B cell (primary cell): ENCODE data around the gene ZNF28. TPM values are rescaled to one million over a fixed set of nuclear protein-coding genes. Genes with fewer than 3 reads are reported as not detected.
"Not testable (repeated sequence)": the region's sequence is repeated elsewhere in the genome, so short reads cannot be mapped to it uniquely, and the experiment has no call there.

ENCODE experiments used
- ATAC-seq: fragments of 200-7000 bp; cut with Tn5 transposase; one replicate; pipeline ENCODE4 v1.10.0; 2021; ENCODE audit warnings: low read depth, mild to moderate bottlenecking, moderate number of reproducible peaks, moderate library complexity
- CTCF ChIA-PET: fragments of 350-600 bp; sonication (Branson Sonifier 250); formaldehyde crosslinking; loops from one replicate; lab custom pipeline; 2021; ENCODE audit warnings: antibody characterized with exemption, inconsistent platforms; lab: Charles Lee
- POLR2A ChIA-PET: fragments of 350-600 bp; sonication (Branson Sonifier 250); formaldehyde crosslinking; loops from one replicate; lab custom pipeline; 2021; ENCODE audit warnings: antibody characterized with exemption; lab: Charles Lee
- DNase-seq: peaks from one replicate; pipeline ENCODE4 v3.0.0; 2013
- H2AFZ ChIP-seq: 2 replicates; pipeline ENCODE4 v1.6.1; 2012; ENCODE audit warnings: mild to moderate bottlenecking, low read depth, low read length; ENCODE audit not compliant: insufficient read depth, poor library complexity, severe bottlenecking
- H3K27ac ChIP-seq, 2 donors: 1 replicate in 1 of 2; 2 replicates in 1 of 2; pipeline ENCODE4 v1.5.1; 2012 to 2013; ENCODE audit warnings: low read length in 2 of 2, mild to moderate bottlenecking in 2 of 2, moderate library complexity in 1 of 2
- H3K27me3 ChIP-seq, 4 experiments: fragments of 200-600 bp in 1 of 4; sonication (generic) in 1 of 4; replicated peaks in 1 of 4; 1 replicate in 2 of 4; 2 replicates in 2 of 4; pipeline versions ENCODE4 v1.6.1 to v1.7.0; 2013 to 2016; ENCODE audit warnings: low read length in 3 of 4, mild to moderate bottlenecking in 2 of 4, mixed read lengths in 1 of 4, moderate library complexity in 1 of 4; ENCODE audit not compliant: insufficient read depth in 4 of 4, control insufficient read depth in 3 of 4; ENCODE audit errors: control extremely low read depth in 1 of 4
- H3K36me3 ChIP-seq, 2 experiments: replicated peaks in 1 of 2; 1 replicate in 1 of 2; 2 replicates in 1 of 2; pipeline versions ENCODE4 v1.6.1 to v1.7.1; 2013; ENCODE audit warnings: low read length in 1 of 2; ENCODE audit not compliant: insufficient read depth in 2 of 2, control insufficient read depth in 1 of 2; ENCODE audit errors: control extremely low read depth in 1 of 2, extremely low read depth in 1 of 2
- H3K4me1 ChIP-seq, 2 donors: fragments of 200-600 bp in 1 of 2; sonication (generic) in 1 of 2; 1 replicate in 1 of 2; 2 replicates in 1 of 2; pipeline versions ENCODE4 v1.5.1 to v1.6.1; 2013 to 2017; ENCODE audit warnings: low read length in 2 of 2; ENCODE audit not compliant: control insufficient read depth in 2 of 2, insufficient read depth in 2 of 2
- H3K4me2 ChIP-seq: replicated peaks from 2 replicates; pipeline ENCODE3; 2012; ENCODE audit warnings: mild to moderate bottlenecking, low read depth, low read length; ENCODE audit not compliant: poor library complexity, severe bottlenecking
- H3K4me3 ChIP-seq, 5 experiments: fragments of 200-600 bp in 1 of 5; sonication (generic) in 1 of 5; 1 replicate in 3 of 5; 2 replicates in 2 of 5; pipeline versions ENCODE4 v1.5.1 to v1.7.0; 2011 to 2016; ENCODE audit warnings: low read length in 4 of 5, mild to moderate bottlenecking in 4 of 5, low read depth in 2 of 5, control low read depth in 1 of 5, moderate library complexity in 1 of 5; ENCODE audit not compliant: insufficient read depth in 1 of 5; ENCODE audit errors: control extremely low read depth in 1 of 5, extremely low read depth in 1 of 5
- H3K79me2 ChIP-seq: fragments of 200-600 bp; sonication (generic); one replicate; pipeline ENCODE4 v1.6.0; 2016; ENCODE audit warnings: low read length; ENCODE audit not compliant: control insufficient read depth, insufficient read depth
- H3K9ac ChIP-seq: fragments of 200-600 bp; sonication (generic); 2 replicates; pipeline ENCODE4 v1.6.1; 2017; ENCODE audit warnings: mild to moderate bottlenecking, low read length, moderate library complexity
- H3K9me3 ChIP-seq, 3 donors: one replicate each; pipeline versions ENCODE4 v1.6.1 to v1.7.1; 2013; ENCODE audit warnings: low read length in 2 of 3; ENCODE audit not compliant: control insufficient read depth in 2 of 3, insufficient read depth in 1 of 3; ENCODE audit errors: control extremely low read depth in 1 of 3
- H4K20me1 ChIP-seq: 2 replicates; pipeline ENCODE4 v1.6.0; 2012; ENCODE audit warnings: mild to moderate bottlenecking, low read length; ENCODE audit not compliant: insufficient read depth, control insufficient read depth, poor library complexity, severe bottlenecking
- H3K27ac Mint-ChIP-seq: one replicate; pipeline ENCODE4 v1.8.0; 2021; ENCODE audit warnings: mixed read lengths
- H3K27me3 Mint-ChIP-seq: one replicate; pipeline ENCODE4 v1.8.0; 2021; ENCODE audit warnings: mixed read lengths
- H3K4me1 Mint-ChIP-seq: one replicate; pipeline ENCODE4 v1.8.0; 2021; ENCODE audit warnings: mixed read lengths
- H3K4me3 Mint-ChIP-seq: one replicate; pipeline ENCODE4 v1.8.0; 2021; ENCODE audit warnings: mixed read lengths
- H3K9me3 Mint-ChIP-seq: one replicate; pipeline ENCODE4 v1.8.0; 2022; ENCODE audit warnings: mixed read lengths; ENCODE audit not compliant: insufficient read depth
- EZH2 ChIP-seq: IDR thresholded peaks from 2 replicates; pipeline ENCODE4 v1.6.1; 2012; ENCODE audit warnings: borderline replicate concordance, low read depth, mild to moderate bottlenecking, moderate library complexity, low read length; ENCODE audit not compliant: insufficient read depth, poor library complexity, severe bottlenecking
- WGBS: methylation state at CpG from one replicate; pipeline ENCODE4 v1.1.5; 2013; ENCODE audit warnings: missing lambda C conversion rate; ENCODE audit not compliant: insufficient coverage; 5-methylcytosine and 5-hydroxymethylcytosine counted together
- intact Hi-C: fragments of 100-400 bp; cut with micrococcal nuclease; formaldehyde crosslinking; loops from one replicate; pipeline ENCODE4 v1.10.0; 2022
- polyA plus RNA-seq: library from polyadenylated mRNA; depleted of rRNA; stranded (reverse); fragments of >200 nt; gene quantifications from 2 replicates; pipeline ENCODE4 v1.2.3, GENCODE V29; 2012
- total RNA-seq, 2 donors: library from RNA; stranded (reverse); fragments of 120-200 nt in 1 of 2; gene quantifications; 1 replicate in 1 of 2; 2 replicates in 1 of 2; pipeline versions ENCODE4 v1.2.3 to v1.2.4, GENCODE V29; 2013 to 2022
- TF ChIP-seq, protein P1 (sequence below): fragments of 200-600 bp; IDR thresholded peaks from one replicate; pipeline ENCODE4 v1.8.0; 2022; ENCODE audit warnings: antibody characterized with exemption, mild to moderate bottlenecking

The ZNF28 gene
- total and polyA plus RNA-seq, 2 donors (not counting 1 experiment from before 2014, with no cell fraction given), result 3.7 to 27.4 TPM

DNA sequence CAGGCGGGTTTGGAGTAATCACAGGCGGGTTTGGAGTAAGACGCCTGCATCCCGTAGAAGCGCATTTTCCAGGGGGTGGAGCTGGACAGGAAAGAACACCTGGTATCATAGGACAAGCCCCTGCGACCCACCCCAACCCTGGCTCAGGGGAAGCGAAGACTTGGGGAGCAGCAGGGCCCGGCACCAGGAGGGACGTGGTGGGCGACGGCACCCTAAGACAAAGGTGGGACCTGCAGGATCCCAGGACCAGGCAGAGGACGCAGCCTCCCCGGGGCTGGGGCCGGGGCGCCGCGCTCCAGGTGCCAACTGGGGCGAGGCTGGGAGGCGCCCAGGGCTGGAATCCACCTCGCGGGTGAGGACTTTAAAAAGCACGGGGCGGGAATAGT is 35.4 kb downstream of the ZNF28 start:
- intact Hi-C loops, result loop anchor here (1.0 to 2.0 kb wide), 6 partner anchors 35 to 517 kb away; partner anchors contain the start of genes ZNF28, ZNF611, ZNF701 and ZNF766

DNA sequence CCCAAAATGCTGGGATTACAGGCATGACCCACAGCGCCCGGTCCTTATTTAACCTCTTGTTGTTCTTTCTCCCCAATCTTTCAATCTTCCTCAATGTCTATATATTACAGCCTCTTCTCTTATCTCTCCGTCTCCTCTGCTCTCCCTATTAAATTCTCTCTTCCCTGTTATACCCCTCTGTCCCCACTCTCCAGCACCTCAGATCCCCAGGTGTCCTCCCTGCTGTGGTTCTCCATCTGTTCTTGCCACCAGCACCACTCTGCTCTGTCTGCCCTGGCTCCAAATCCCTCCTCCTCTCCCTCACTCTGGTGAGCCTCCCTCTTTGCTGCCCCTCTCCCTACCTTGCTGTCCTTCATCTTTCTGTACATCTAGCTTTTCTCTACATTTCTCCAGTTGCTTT is 35.9 kb downstream of the ZNF28 start:
- Histone ChIP-seq H3K4me2 (peak overlapping the region; percentile 94), H3K9ac (peak overlapping the region; percentile 83), H2AFZ (peak overlapping the region; percentile 89)

More for the DNA sequence above, 35.4 kb downstream of the ZNF28 start:
- Histone ChIP-seq H3K4me1 (peaks cover 4 to 18% of the 10 kb centered on the region in 2 donors), H3K27me3 (no peaks in the 10 kb centered on the region), H3K9ac (peak overlapping the region; percentile 83), H3K79me2 (peaks cover 18% of the 10 kb centered on the region), H4K20me1 (no peaks in the 10 kb centered on the region), H3K36me3 (peaks cover 0 to under 1% of the 10 kb centered on the region in 2 experiments), H3K4me2 (peak overlapping the region; percentile 94), H3K9me3 (peaks cover 0 to 20% (median 0%) of the 10 kb centered on the region in 3 donors), H2AFZ (peak overlapping the region; percentile 89), H3K4me3 (peak overlapping the region; percentile 63 to 96 (median 78)), H3K27ac (peak overlapping the region; percentile 40 to 69)
- Mint-ChIP-seq H3K27me3 (no peaks in the 10 kb centered on the region), H3K4me1 (peaks cover 31% of the 10 kb centered on the region), H3K4me3 (peak overlapping the region; percentile 97), H3K27ac (peak overlapping the region; percentile 92), H3K9me3 (no peaks in the 10 kb centered on the region)
- POLR2A ChIA-PET, result no interaction called here
- CTCF ChIA-PET, result no interaction called here
- ATAC-seq (peak; percentile 6), DNase-seq (no peak)
- no peak for TF ChIP-seq EZH2
- TF ChIP-seq, protein P1, sequence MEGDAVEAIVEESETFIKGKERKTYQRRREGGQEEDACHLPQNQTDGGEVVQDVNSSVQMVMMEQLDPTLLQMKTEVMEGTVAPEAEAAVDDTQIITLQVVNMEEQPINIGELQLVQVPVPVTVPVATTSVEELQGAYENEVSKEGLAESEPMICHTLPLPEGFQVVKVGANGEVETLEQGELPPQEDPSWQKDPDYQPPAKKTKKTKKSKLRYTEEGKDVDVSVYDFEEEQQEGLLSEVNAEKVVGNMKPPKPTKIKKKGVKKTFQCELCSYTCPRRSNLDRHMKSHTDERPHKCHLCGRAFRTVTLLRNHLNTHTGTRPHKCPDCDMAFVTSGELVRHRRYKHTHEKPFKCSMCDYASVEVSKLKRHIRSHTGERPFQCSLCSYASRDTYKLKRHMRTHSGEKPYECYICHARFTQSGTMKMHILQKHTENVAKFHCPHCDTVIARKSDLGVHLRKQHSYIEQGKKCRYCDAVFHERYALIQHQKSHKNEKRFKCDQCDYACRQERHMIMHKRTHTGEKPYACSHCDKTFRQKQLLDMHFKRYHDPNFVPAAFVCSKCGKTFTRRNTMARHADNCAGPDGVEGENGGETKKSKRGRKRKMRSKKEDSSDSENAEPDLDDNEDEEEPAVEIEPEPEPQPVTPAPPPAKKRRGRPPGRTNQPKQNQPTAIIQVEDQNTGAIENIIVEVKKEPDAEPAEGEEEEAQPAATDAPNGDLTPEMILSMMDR, result no peak
- WGBS, result 5% methylated on average over 12 of the region's 23 CpGs

DNA sequence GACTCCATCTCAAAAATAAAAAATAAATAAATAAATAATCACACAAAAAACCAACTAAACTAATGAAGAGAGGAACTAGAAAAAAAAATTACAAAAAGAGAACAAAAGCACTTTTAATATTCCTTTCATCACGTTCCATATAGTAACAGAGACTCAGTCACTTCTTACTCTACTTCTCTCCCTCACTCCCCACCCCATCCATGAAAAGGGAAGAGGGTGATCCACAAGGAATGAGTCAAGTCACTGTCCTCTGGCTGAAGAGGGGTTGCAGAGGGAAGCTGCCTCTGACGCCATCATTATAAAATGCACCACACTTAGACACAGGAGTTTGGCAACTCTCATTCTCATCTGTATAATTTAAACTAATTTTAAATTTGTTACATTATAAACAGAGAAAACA is 38.6 kb downstream of the ZNF28 start:
- H3K9me3 Mint-ChIP-seq, CTCF ChIA-PET, H3K36me3 ChIP-seq, H3K27me3 Mint-ChIP-seq, intact Hi-C loops, H3K9me3 ChIP-seq, H4K20me1 ChIP-seq, H3K27ac ChIP-seq, H3K9ac ChIP-seq, H3K4me3 Mint-ChIP-seq, H3K27ac Mint-ChIP-seq, ATAC-seq, DNase-seq, H2AFZ ChIP-seq, POLR2A ChIA-PET, H3K27me3 ChIP-seq, H3K4me3 ChIP-seq, H3K4me2 ChIP-seq: not testable (repeated sequence)
- peaks cover 29% of the 10 kb centered on the region for H3K4me1 Mint-ChIP-seq
- Histone ChIP-seq H3K4me1 (peaks cover 4 to 18% of the 10 kb centered on the region in 2 donors), H3K79me2 (peaks cover 10% of the 10 kb centered on the region)
- no CpG with 5 or more reads among the region's 2 CpGs for WGBS

More for the DNA sequence above, 35.9 kb downstream of the ZNF28 start:
- peak overlapping the region; percentile 97 for H3K4me3 Mint-ChIP-seq
- ChIA-PET POLR2A (no interaction called here), CTCF (no interaction called here)
- H3K27me3 Mint-ChIP-seq, result no peaks in the 10 kb centered on the region
- peak overlapping the region; percentile 92 for H3K27ac Mint-ChIP-seq
- Histone ChIP-seq H3K36me3 (peaks cover 0 to 3% of the 10 kb centered on the region in 2 experiments), H3K9me3 (peaks cover 0 to 16% (median 0%) of the 10 kb centered on the region in 3 donors), H3K27me3 (no peaks in the 10 kb centered on the region), H3K27ac (peak overlapping the region in 1 of 2 donors; percentile 69), H4K20me1 (no peaks in the 10 kb centered on the region), H3K79me2 (peaks cover 18% of the 10 kb centered on the region), H3K4me3 (peak overlapping the region in 2 of 5 experiments; percentile 76 to 78), H3K4me1 (peaks cover 4 to 18% of the 10 kb centered on the region in 2 donors)
- DNase-seq, result no peak
- TF ChIP-seq, protein P1, result no peak
- no peak for TF ChIP-seq EZH2
- no peak for ATAC-seq
- 94% methylated on average over 3 of the region's 3 CpGs for whole genome bisulfite sequencing
- intact Hi-C loops, result no loop called here
- peaks cover 31% of the 10 kb centered on the region for H3K4me1 Mint-ChIP-seq
- H3K9me3 Mint-ChIP-seq, result no peaks in the 10 kb centered on the region
